ENCODE results near the gene NEO1.

The NEO1 gene

GRCh38 chr15:73329501-73330200 lies 277.4 kb downstream of the NEO1 start:
- DNase-seq (ENCODE audit: low read depth in 2 of 2): no peak

GRCh38 chr15:73330206-73331051 lies 278.2 kb downstream of the NEO1 start:
- DNase-seq (ENCODE audit: low read depth in 2 of 2): no peak

- DNase-seq (ENCODE audit: low read depth in 2 of 2): no peak
Observed at GRCh38 chr15:73331501-73331900, 279.2 kb downstream of the NEO1 start.

- no peak for DNase-seq (ENCODE audit: low read depth in 2 of 2)
Observed at GRCh38 chr15:73331991-73332925, 280.0 kb downstream of the NEO1 start.

GRCh38 chr15:73333001-73333400 lies 280.7 kb downstream of the NEO1 start:
- no peak for DNase-seq (ENCODE audit: low read depth in 2 of 2)

- DNase-seq (ENCODE audit: low read depth in 2 of 2): no peak
Observed at GRCh38 chr15:73334086-73334485, 281.8 kb downstream of the NEO1 start.

GRCh38 chr15:73335026-73335425 lies 282.8 kb downstream of the NEO1 start:
- DNase-seq (ENCODE audit: low read depth in 2 of 2): no peak

GRCh38 chr15:73335471-73335870 lies 283.2 kb downstream of the NEO1 start:
- DNase-seq (ENCODE audit: low read depth in 2 of 2): no peak

GRCh38 chr15:73336756-73337155 lies 284.5 kb downstream of the NEO1 start:
- DNase-seq (ENCODE audit: low read depth in 2 of 2): no peak

- DNase-seq (ENCODE audit: low read depth in 2 of 2): no peak
Observed at GRCh38 chr15:73337187-73337586, 284.9 kb downstream of the NEO1 start.

GRCh38 chr15:73338058-73338457 lies 285.8 kb downstream of the NEO1 start:
- DNase-seq (ENCODE audit: low read depth in 2 of 2): no peak

- no peak for DNase-seq (ENCODE audit: low read depth in 2 of 2)
Observed at GRCh38 chr15:73338606-73339374, 286.5 kb downstream of the NEO1 start.

GRCh38 chr15:73340502-73341192 lies 288.4 kb downstream of the NEO1 start:
- DNase-seq (ENCODE audit: low read depth in 2 of 2): no peak

- no peak for DNase-seq (ENCODE audit: low read depth in 2 of 2)
Observed at GRCh38 chr15:73341886-73342600, 289.8 kb downstream of the NEO1 start.

- no peak for DNase-seq (ENCODE audit: low read depth in 2 of 2)
Observed at GRCh38 chr15:73344056-73344455, 291.8 kb downstream of the NEO1 start.

- no peak for DNase-seq (ENCODE audit: low read depth in 2 of 2)
Observed at GRCh38 chr15:73345658-73346057, 293.4 kb downstream of the NEO1 start.

GRCh38 chr15:73346735-73347312 lies 294.6 kb downstream of the NEO1 start:
- DNase-seq (ENCODE audit: low read depth in 2 of 2): peak; percentile 3

GRCh38 chr15:73349191-73349590 lies 296.9 kb downstream of the NEO1 start:
- no peak for DNase-seq (ENCODE audit: low read depth in 2 of 2)

GRCh38 chr15:73352082-73352481 lies 299.8 kb downstream of the NEO1 start:
- DNase-seq (ENCODE audit: low read depth in 2 of 2): no peak

GRCh38 chr15:73353734-73354133 lies 301.5 kb downstream of the NEO1 start:
- DNase-seq (ENCODE audit: low read depth in 2 of 2): no peak

Measured in fibroblast of skin of left quadriceps (primary cell).